B cell (primary cell): ENCODE data around the gene IER3. TPM values are rescaled to one million over a fixed set of nuclear protein-coding genes. Genes with fewer than 3 reads are reported as not detected.
A peak's percentile ranks its signal among the peaks of the same experiment; 100 is the strongest.
"Not testable (repeated sequence)": the region's sequence is repeated elsewhere in the genome, so short reads cannot be mapped to it uniquely, and the experiment has no call there.

Experiments
- ATAC-seq: fragments of 200-7000 bp; cut with Tn5 transposase; one replicate; pipeline ENCODE4 v1.10.0; 2021; ENCODE audit warnings: low read depth, mild to moderate bottlenecking, moderate number of reproducible peaks, moderate library complexity
- CTCF ChIA-PET: fragments of 350-600 bp; sonication (Branson Sonifier 250); formaldehyde crosslinking; loops from one replicate; lab custom pipeline; 2021; ENCODE audit warnings: antibody characterized with exemption, inconsistent platforms; lab: Charles Lee
- POLR2A ChIA-PET: fragments of 350-600 bp; sonication (Branson Sonifier 250); formaldehyde crosslinking; loops from one replicate; lab custom pipeline; 2021; ENCODE audit warnings: antibody characterized with exemption; lab: Charles Lee
- DNase-seq: peaks from one replicate; pipeline ENCODE4 v3.0.0; 2013
- H2AFZ ChIP-seq: 2 replicates; pipeline ENCODE4 v1.6.1; 2012; ENCODE audit warnings: mild to moderate bottlenecking, low read depth, low read length; ENCODE audit not compliant: insufficient read depth, poor library complexity, severe bottlenecking
- H3K27ac ChIP-seq, 2 donors: 1 replicate in 1 of 2; 2 replicates in 1 of 2; pipeline ENCODE4 v1.5.1; 2012 to 2013; ENCODE audit warnings: low read length in 2 of 2, mild to moderate bottlenecking in 2 of 2, moderate library complexity in 1 of 2
- H3K27me3 ChIP-seq, 4 experiments: fragments of 200-600 bp in 1 of 4; sonication (generic) in 1 of 4; replicated peaks in 1 of 4; 1 replicate in 2 of 4; 2 replicates in 2 of 4; pipeline versions ENCODE4 v1.6.1 to v1.7.0; 2013 to 2016; ENCODE audit warnings: low read length in 3 of 4, mild to moderate bottlenecking in 2 of 4, mixed read lengths in 1 of 4, moderate library complexity in 1 of 4; ENCODE audit not compliant: insufficient read depth in 4 of 4, control insufficient read depth in 3 of 4; ENCODE audit errors: control extremely low read depth in 1 of 4
- H3K36me3 ChIP-seq, 2 experiments: replicated peaks in 1 of 2; 1 replicate in 1 of 2; 2 replicates in 1 of 2; pipeline versions ENCODE4 v1.6.1 to v1.7.1; 2013; ENCODE audit warnings: low read length in 1 of 2; ENCODE audit not compliant: insufficient read depth in 2 of 2, control insufficient read depth in 1 of 2; ENCODE audit errors: control extremely low read depth in 1 of 2, extremely low read depth in 1 of 2
- H3K4me1 ChIP-seq, 2 donors: fragments of 200-600 bp in 1 of 2; sonication (generic) in 1 of 2; 1 replicate in 1 of 2; 2 replicates in 1 of 2; pipeline versions ENCODE4 v1.5.1 to v1.6.1; 2013 to 2017; ENCODE audit warnings: low read length in 2 of 2; ENCODE audit not compliant: control insufficient read depth in 2 of 2, insufficient read depth in 2 of 2
- H3K4me2 ChIP-seq: replicated peaks from 2 replicates; pipeline ENCODE3; 2012; ENCODE audit warnings: mild to moderate bottlenecking, low read depth, low read length; ENCODE audit not compliant: poor library complexity, severe bottlenecking
- H3K4me3 ChIP-seq, 5 experiments: fragments of 200-600 bp in 1 of 5; sonication (generic) in 1 of 5; 1 replicate in 3 of 5; 2 replicates in 2 of 5; pipeline versions ENCODE4 v1.5.1 to v1.7.0; 2011 to 2016; ENCODE audit warnings: low read length in 4 of 5, mild to moderate bottlenecking in 4 of 5, low read depth in 2 of 5, control low read depth in 1 of 5, moderate library complexity in 1 of 5; ENCODE audit not compliant: insufficient read depth in 1 of 5; ENCODE audit errors: control extremely low read depth in 1 of 5, extremely low read depth in 1 of 5
- H3K79me2 ChIP-seq: fragments of 200-600 bp; sonication (generic); one replicate; pipeline ENCODE4 v1.6.0; 2016; ENCODE audit warnings: low read length; ENCODE audit not compliant: control insufficient read depth, insufficient read depth
- H3K9ac ChIP-seq: fragments of 200-600 bp; sonication (generic); 2 replicates; pipeline ENCODE4 v1.6.1; 2017; ENCODE audit warnings: mild to moderate bottlenecking, low read length, moderate library complexity
- H3K9me3 ChIP-seq, 3 donors: one replicate each; pipeline versions ENCODE4 v1.6.1 to v1.7.1; 2013; ENCODE audit warnings: low read length in 2 of 3; ENCODE audit not compliant: control insufficient read depth in 2 of 3, insufficient read depth in 1 of 3; ENCODE audit errors: control extremely low read depth in 1 of 3
- H4K20me1 ChIP-seq: 2 replicates; pipeline ENCODE4 v1.6.0; 2012; ENCODE audit warnings: mild to moderate bottlenecking, low read length; ENCODE audit not compliant: insufficient read depth, control insufficient read depth, poor library complexity, severe bottlenecking
- H3K27ac Mint-ChIP-seq: one replicate; pipeline ENCODE4 v1.8.0; 2021; ENCODE audit warnings: mixed read lengths
- H3K27me3 Mint-ChIP-seq: one replicate; pipeline ENCODE4 v1.8.0; 2021; ENCODE audit warnings: mixed read lengths
- H3K4me1 Mint-ChIP-seq: one replicate; pipeline ENCODE4 v1.8.0; 2021; ENCODE audit warnings: mixed read lengths
- H3K4me3 Mint-ChIP-seq: one replicate; pipeline ENCODE4 v1.8.0; 2021; ENCODE audit warnings: mixed read lengths
- H3K9me3 Mint-ChIP-seq: one replicate; pipeline ENCODE4 v1.8.0; 2022; ENCODE audit warnings: mixed read lengths; ENCODE audit not compliant: insufficient read depth
- CTCF ChIP-seq: fragments of 200-600 bp; IDR thresholded peaks from one replicate; pipeline ENCODE4 v1.8.0; 2022; ENCODE audit warnings: antibody characterized with exemption, mild to moderate bottlenecking
- EZH2 ChIP-seq: IDR thresholded peaks from 2 replicates; pipeline ENCODE4 v1.6.1; 2012; ENCODE audit warnings: borderline replicate concordance, low read depth, mild to moderate bottlenecking, moderate library complexity, low read length; ENCODE audit not compliant: insufficient read depth, poor library complexity, severe bottlenecking
- WGBS: methylation state at CpG from one replicate; pipeline ENCODE4 v1.1.5; 2013; ENCODE audit warnings: missing lambda C conversion rate; ENCODE audit not compliant: insufficient coverage; 5-methylcytosine and 5-hydroxymethylcytosine counted together
- intact Hi-C: fragments of 100-400 bp; cut with micrococcal nuclease; formaldehyde crosslinking; loops from one replicate; pipeline ENCODE4 v1.10.0; 2022
- polyA plus RNA-seq: library from polyadenylated mRNA; depleted of rRNA; stranded (reverse); fragments of >200 nt; gene quantifications from 2 replicates; pipeline ENCODE4 v1.2.3, GENCODE V29; 2012
- total RNA-seq, 2 donors: library from RNA; stranded (reverse); fragments of 120-200 nt in 1 of 2; gene quantifications; 1 replicate in 1 of 2; 2 replicates in 1 of 2; pipeline versions ENCODE4 v1.2.3 to v1.2.4, GENCODE V29; 2013 to 2022

Gene IER3
- total and polyA plus RNA-seq, 2 donors (not counting 1 experiment from before 2014, with no cell fraction given): 3.7 to 4.2 TPM

- ATAC-seq, H3K27ac ChIP-seq, H3K9me3 Mint-ChIP-seq, intact Hi-C loops, H3K4me2 ChIP-seq, DNase-seq, H3K4me3 ChIP-seq, H2AFZ ChIP-seq, H3K27me3 Mint-ChIP-seq, H3K4me3 Mint-ChIP-seq, H3K9me3 ChIP-seq, H3K9ac ChIP-seq, H3K27me3 ChIP-seq: not testable (repeated sequence)
- Histone ChIP-seq H3K4me1 (peaks cover 23 to 34% of the 10 kb centered on the region in 2 donors), H3K79me2 (peaks cover 83% of the 10 kb centered on the region), H4K20me1 (peaks cover 44% of the 10 kb centered on the region), H3K36me3 (peaks cover 6 to 47% of the 10 kb centered on the region in 2 experiments)
- Mint-ChIP-seq H3K27ac (peak overlapping the region; percentile 15), H3K4me1 (peaks cover 50% of the 10 kb centered on the region)
- WGBS: 96% methylated on average over 12 of the region's 16 CpGs
- ChIA-PET CTCF (interaction anchor here (0.9 to 22.5 kb wide), 30 partner anchors 10 to 364 kb away, joined by 3 to 963 read pairs (median 6); partner anchors contain the start of genes ATAT1, DHX16, FLOT1 and MRPS18B), POLR2A (interaction anchor here (0.5 to 9.8 kb wide), 5 partner anchors 8 to 106 kb away, joined by 3 to 216 read pairs (median 12); partner anchors contain the start of genes MRPS18B and PPP1R10)
Measured at GRCh38 chr6:30723159-30723842, 21.0 kb downstream of the IER3 start.

- H3K4me1 ChIP-seq: peaks cover 23 to 40% of the 10 kb centered on the region in 2 donors
- peak overlapping the region; percentile 14 for H2AFZ ChIP-seq
- Mint-ChIP-seq H3K27me3 (no peaks in the 10 kb centered on the region), H3K4me1 (peaks cover 53% of the 10 kb centered on the region), H3K4me3 (peak overlapping the region; percentile 90), H3K27ac (peak overlapping the region; percentile 90), H3K9me3 (no peaks in the 10 kb centered on the region)
- intact Hi-C loops: loop anchor here (1.0 kb wide), 3 partner anchors 20 to 75 kb away; partner anchors contain the start of genes C6orf136 and FLOT1
- H3K27ac ChIP-seq: peak overlapping the region in 1 of 2 donors; percentile 69
- WGBS: 20% methylated on average over 27 of the region's 27 CpGs
- peak; percentile 97 for TF ChIP-seq CTCF
- TF ChIP-seq EZH2: no peak
- CTCF ChIA-PET: interaction anchor here (0.6 to 22.5 kb wide), 39 partner anchors 10 to 365 kb away, joined by 3 to 963 read pairs (median 5); partner anchors contain the start of genes ABCF1, ATAT1, DHX16 and FLOT1
- ATAC-seq (no peak), DNase-seq (peak; percentile 90)
- H3K79me2 ChIP-seq: peaks cover 77% of the 10 kb centered on the region
- no peaks in the 10 kb centered on the region for H3K27me3 ChIP-seq
- H3K4me2 ChIP-seq: peak overlapping the region; percentile 83
- peak overlapping the region; percentile 71 for H3K9ac ChIP-seq
- peaks cover 44% of the 10 kb centered on the region for H4K20me1 ChIP-seq
- peak overlapping the region; percentile 17 to 93 (median 72) for H3K4me3 ChIP-seq
- peaks cover 2 to 40% of the 10 kb centered on the region in 2 experiments for H3K36me3 ChIP-seq
- POLR2A ChIA-PET: interaction anchor here (0.5 to 9.8 kb wide), 10 partner anchors 8 to 241 kb away, joined by 3 to 216 read pairs (median 5); partner anchors contain the start of genes FLOT1, MRPS18B and PPP1R10
- H3K9me3 ChIP-seq: no peaks in the 10 kb centered on the region
Measured at GRCh38 chr6:30722280-30723112, 21.9 kb downstream of the IER3 start.

- peaks cover 72% of the 10 kb centered on the region for H3K79me2 ChIP-seq
- Mint-ChIP-seq H3K4me3 (peak overlapping the region; percentile 90), H3K4me1 (peaks cover 57% of the 10 kb centered on the region), H3K27ac (peak overlapping the region; percentile 90)
- intact Hi-C loops: loop anchor here (1.0 kb wide), 3 partner anchors 20 to 75 kb away; partner anchors contain the start of genes C6orf136 and FLOT1
- not testable (repeated sequence) for H2AFZ ChIP-seq, ATAC-seq, H3K27me3 ChIP-seq, DNase-seq, H3K9me3 ChIP-seq, H3K9me3 Mint-ChIP-seq, H3K27me3 Mint-ChIP-seq
- peak overlapping the region; percentile 64 to 69 for H3K27ac ChIP-seq
- WGBS: 10% methylated on average over 10 of the region's 10 CpGs
- H3K4me2 ChIP-seq: peak overlapping the region; percentile 83
- POLR2A ChIA-PET: interaction anchor here (1.0 to 9.8 kb wide), 9 partner anchors 9 to 240 kb away, joined by 3 to 216 read pairs (median 6); partner anchors contain the start of genes FLOT1, MRPS18B and PPP1R10
- H4K20me1 ChIP-seq: peaks cover 44% of the 10 kb centered on the region
- CTCF ChIA-PET: interaction anchor here (0.6 to 22.5 kb wide), 32 partner anchors 9 to 365 kb away, joined by 3 to 963 read pairs (median 5); partner anchors contain the start of genes ABCF1, ATAT1, DHX16 and FLOT1
- peaks cover 2 to 38% of the 10 kb centered on the region in 2 experiments for H3K36me3 ChIP-seq
- peak overlapping the region; percentile 71 for H3K9ac ChIP-seq
- peaks cover 23 to 41% of the 10 kb centered on the region in 2 donors for H3K4me1 ChIP-seq
- H3K4me3 ChIP-seq: peak overlapping the region; percentile 0 to 93 (median 72)
Measured at GRCh38 chr6:30722025-30722279, 22.4 kb downstream of the IER3 start.
